K562 (cell line): ENCODE measurements around the gene CCR8. TPM values are rescaled to one million over a fixed set of nuclear protein-coding genes. Genes with fewer than 3 reads are reported as not detected.

Experiments
- ATF1 ChIP-seq, 2 experiments: fragments of 450-650 bp in 1 of 2; IDR thresholded peaks; 2 replicates each; pipeline ENCODE4 v1.6.1; 2016; ENCODE audit warnings: missing compliant biosample characterization in 1 of 2, missing genetic modification characterization in 1 of 2
- HDGF ChIP-seq: fragments of 450-650 bp; IDR thresholded peaks from 2 replicates; pipeline ENCODE4 v1.6.1; 2016
- TBL1XR1 ChIP-seq, 2 experiments: IDR thresholded peaks; 2 replicates each; pipeline ENCODE4 v1.6.1; 2012; ENCODE audit warnings: improper control_type of control experiment in 2 of 2, low read length in 2 of 2, mild to moderate bottlenecking in 1 of 2
- polyA plus RNA-seq, 8 experiments: library from polyadenylated mRNA; depleted of rRNA in 4 of 8; stranded (reverse) in 5 of 8; unstranded in 3 of 8; fragments of >200 nt; fragmentation: Nextera tagmentation in 2 of 8; fragmentation: Illumina TruSeq in 1 of 8; extraction: Ambion mirVana in 2 of 8; extraction: Trizol in 1 of 8; gene quantifications; 2 replicates each; pipeline versions ENCODE4 v1.2.1 to v1.2.3, GENCODE V29; 2011 to 2014; ENCODE audit warnings: inconsistent platforms in 1 of 8, missing spikeins in 1 of 8
- total RNA-seq, 7 experiments: library from RNA; depleted of rRNA in 6 of 7; stranded (reverse); fragments of >200 nt in 6 of 7; fragmentation: Illumina TruSeq in 2 of 7; extraction: Trizol in 2 of 7; gene quantifications; 2 replicates each; pipeline versions ENCODE4 v1.2.1 to v1.2.3, GENCODE V29; 2011 to 2021; ENCODE audit warnings: low replicate concordance in 1 of 7
- TF ChIP-seq, protein P1 (sequence below): fragments of 200-600 bp; sonication (generic); IDR thresholded peaks from one replicate; pipeline ENCODE4 v1.6.1; 2012; ENCODE audit warnings: mild to moderate bottlenecking, low read depth, low read length, inconsistent platforms

Gene CCR8
- total and polyA plus RNA-seq, 9 of the 15 experiments (the other 6 are each of a cell fraction or from before 2014, with no cell fraction given) = not detected

DNA sequence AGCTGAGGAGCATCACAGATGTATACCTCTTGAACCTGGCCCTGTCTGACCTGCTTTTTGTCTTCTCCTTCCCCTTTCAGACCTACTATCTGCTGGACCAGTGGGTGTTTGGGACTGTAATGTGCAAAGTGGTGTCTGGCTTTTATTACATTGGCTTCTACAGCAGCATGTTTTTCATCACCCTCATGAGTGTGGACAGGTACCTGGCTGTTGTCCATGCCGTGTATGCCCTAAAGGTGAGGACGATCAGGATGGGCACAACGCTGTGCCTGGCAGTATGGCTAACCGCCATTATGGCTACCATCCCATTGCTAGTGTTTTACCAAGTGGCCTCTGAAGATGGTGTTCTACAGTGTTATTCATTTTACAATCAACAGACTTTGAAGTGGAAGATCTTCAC lies 3.0 kb downstream of the CCR8 start (continued):
- TF ChIP-seq, protein P1, sequence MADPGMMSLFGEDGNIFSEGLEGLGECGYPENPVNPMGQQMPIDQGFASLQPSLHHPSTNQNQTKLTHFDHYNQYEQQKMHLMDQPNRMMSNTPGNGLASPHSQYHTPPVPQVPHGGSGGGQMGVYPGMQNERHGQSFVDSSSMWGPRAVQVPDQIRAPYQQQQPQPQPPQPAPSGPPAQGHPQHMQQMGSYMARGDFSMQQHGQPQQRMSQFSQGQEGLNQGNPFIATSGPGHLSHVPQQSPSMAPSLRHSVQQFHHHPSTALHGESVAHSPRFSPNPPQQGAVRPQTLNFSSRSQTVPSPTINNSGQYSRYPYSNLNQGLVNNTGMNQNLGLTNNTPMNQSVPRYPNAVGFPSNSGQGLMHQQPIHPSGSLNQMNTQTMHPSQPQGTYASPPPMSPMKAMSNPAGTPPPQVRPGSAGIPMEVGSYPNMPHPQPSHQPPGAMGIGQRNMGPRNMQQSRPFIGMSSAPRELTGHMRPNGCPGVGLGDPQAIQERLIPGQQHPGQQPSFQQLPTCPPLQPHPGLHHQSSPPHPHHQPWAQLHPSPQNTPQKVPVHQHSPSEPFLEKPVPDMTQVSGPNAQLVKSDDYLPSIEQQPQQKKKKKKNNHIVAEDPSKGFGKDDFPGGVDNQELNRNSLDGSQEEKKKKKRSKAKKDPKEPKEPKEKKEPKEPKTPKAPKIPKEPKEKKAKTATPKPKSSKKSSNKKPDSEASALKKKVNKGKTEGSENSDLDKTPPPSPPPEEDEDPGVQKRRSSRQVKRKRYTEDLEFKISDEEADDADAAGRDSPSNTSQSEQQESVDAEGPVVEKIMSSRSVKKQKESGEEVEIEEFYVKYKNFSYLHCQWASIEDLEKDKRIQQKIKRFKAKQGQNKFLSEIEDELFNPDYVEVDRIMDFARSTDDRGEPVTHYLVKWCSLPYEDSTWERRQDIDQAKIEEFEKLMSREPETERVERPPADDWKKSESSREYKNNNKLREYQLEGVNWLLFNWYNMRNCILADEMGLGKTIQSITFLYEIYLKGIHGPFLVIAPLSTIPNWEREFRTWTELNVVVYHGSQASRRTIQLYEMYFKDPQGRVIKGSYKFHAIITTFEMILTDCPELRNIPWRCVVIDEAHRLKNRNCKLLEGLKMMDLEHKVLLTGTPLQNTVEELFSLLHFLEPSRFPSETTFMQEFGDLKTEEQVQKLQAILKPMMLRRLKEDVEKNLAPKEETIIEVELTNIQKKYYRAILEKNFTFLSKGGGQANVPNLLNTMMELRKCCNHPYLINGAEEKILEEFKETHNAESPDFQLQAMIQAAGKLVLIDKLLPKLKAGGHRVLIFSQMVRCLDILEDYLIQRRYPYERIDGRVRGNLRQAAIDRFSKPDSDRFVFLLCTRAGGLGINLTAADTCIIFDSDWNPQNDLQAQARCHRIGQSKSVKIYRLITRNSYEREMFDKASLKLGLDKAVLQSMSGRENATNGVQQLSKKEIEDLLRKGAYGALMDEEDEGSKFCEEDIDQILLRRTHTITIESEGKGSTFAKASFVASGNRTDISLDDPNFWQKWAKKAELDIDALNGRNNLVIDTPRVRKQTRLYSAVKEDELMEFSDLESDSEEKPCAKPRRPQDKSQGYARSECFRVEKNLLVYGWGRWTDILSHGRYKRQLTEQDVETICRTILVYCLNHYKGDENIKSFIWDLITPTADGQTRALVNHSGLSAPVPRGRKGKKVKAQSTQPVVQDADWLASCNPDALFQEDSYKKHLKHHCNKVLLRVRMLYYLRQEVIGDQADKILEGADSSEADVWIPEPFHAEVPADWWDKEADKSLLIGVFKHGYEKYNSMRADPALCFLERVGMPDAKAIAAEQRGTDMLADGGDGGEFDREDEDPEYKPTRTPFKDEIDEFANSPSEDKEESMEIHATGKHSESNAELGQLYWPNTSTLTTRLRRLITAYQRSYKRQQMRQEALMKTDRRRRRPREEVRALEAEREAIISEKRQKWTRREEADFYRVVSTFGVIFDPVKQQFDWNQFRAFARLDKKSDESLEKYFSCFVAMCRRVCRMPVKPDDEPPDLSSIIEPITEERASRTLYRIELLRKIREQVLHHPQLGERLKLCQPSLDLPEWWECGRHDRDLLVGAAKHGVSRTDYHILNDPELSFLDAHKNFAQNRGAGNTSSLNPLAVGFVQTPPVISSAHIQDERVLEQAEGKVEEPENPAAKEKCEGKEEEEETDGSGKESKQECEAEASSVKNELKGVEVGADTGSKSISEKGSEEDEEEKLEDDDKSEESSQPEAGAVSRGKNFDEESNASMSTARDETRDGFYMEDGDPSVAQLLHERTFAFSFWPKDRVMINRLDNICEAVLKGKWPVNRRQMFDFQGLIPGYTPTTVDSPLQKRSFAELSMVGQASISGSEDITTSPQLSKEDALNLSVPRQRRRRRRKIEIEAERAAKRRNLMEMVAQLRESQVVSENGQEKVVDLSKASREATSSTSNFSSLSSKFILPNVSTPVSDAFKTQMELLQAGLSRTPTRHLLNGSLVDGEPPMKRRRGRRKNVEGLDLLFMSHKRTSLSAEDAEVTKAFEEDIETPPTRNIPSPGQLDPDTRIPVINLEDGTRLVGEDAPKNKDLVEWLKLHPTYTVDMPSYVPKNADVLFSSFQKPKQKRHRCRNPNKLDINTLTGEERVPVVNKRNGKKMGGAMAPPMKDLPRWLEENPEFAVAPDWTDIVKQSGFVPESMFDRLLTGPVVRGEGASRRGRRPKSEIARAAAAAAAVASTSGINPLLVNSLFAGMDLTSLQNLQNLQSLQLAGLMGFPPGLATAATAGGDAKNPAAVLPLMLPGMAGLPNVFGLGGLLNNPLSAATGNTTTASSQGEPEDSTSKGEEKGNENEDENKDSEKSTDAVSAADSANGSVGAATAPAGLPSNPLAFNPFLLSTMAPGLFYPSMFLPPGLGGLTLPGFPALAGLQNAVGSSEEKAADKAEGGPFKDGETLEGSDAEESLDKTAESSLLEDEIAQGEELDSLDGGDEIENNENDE = no peak
- no peak for TF ChIP-seq ATF1 (CRISPR knock-in tag; IDR thresholded peaks at IDR 0.05)
- TF ChIP-seq ATF1 (tag; IDR thresholded peaks at IDR 0.05) = no peak
- TF ChIP-seq HDGF = no peak
- no peak for TF ChIP-seq TBL1XR1 (IDR thresholded peaks at IDR 0.05; ENCODE audit: low read length in 2 of 2)
